Measurements from ENCODE around the gene MICAL2.

The MICAL2 gene

DNA sequence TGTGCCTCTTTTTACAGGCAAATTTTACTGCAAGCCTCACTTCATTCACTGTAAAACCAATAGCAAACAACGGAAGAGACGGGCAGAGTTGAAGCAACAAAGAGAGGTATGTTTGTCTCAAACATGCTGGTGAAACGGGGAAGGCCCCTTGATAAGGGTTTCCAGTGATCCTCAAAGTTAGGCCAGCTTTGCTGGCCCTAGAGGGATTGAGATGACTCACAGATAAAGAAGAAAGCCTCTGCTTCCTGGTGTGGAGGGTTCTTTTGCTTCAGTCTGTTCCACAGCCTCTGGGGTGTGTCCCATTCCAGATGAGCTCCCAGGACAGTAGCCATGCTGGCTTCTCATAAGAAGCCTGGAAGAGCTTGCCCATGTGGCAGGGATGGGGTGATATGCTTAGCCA lies 148.1 kb downstream of the MICAL2 start:
- DNase-seq = no peak

DNA sequence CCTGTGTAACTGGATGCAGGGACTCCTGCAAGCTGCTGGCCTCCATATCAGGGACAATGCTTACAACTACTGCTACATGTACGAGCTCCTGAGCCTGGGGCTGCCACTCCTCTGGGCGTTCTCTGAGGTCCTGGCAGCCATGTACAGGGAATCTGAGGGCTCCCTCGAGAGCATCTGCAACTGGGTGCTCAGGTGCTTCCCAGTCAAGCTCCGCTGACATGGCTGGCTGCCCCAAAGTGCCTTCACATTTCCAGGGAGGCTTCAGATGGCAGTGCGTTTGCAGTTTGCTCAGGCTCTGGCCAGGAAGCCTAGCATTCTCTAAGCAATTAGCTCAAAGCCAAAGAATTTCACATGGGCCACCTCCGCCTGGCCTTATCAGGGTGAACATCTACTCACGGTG lies 149.6 kb downstream of the MICAL2 start:
- no peak for DNase-seq

DNA sequence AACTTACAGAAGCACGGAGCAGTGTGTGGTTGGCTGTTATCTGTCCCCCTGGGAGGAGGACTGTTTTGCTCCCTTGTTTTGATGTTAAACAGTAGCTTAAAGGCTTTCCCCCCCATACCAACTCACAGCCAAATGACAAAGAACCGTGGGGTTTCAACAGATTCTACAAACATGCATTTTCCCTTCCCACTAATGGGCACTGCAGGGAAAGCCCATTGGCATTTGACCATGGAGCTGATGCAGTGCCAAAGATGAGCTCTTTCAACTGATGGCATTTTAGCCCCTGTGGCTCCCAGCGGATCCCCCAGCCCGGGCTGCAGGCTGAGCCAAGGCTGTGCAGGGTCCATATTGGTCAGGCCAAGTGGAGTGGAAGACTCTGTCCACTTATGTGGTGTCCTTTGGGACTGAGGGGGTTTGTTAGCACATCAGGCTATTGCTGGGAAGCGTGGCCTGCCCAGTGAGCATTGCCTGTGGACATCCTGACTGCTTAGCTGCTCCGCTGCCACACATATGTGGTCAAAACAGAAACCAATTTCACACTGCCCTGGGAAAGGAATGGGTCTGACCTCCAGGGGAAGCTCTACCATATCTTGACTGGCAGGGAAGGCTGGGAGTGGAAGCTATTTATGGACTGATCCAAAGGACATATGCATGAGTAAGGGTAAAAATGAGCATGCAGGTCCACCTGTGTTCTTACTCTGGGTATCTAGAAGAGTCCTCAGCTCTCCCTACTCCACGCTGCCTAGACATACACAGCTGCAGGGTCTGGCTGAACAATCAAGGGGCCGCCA lies 150.5 kb downstream of the MICAL2 start:
- DNase-seq = no peak

DNA sequence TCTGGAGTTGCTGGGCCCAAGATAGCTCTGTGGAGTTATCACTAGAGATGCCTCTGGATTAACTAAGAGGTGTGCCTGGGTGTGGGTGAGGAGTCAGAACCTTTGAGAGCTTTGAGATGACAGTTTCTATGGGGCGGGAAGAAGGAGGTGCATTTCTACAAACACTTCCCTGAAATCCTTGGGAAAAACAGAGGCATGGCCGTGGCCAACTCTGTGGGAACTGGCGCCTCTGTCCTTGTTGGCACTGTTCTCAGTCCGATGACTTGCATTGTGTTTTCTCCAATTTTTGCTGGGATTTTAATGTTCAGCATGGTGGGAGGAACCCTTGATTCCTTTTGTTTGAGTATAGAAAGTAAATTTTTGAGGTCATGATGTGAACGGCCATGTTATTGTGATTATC lies 151.2 kb downstream of the MICAL2 start:
- DNase-seq = no peak

DNA sequence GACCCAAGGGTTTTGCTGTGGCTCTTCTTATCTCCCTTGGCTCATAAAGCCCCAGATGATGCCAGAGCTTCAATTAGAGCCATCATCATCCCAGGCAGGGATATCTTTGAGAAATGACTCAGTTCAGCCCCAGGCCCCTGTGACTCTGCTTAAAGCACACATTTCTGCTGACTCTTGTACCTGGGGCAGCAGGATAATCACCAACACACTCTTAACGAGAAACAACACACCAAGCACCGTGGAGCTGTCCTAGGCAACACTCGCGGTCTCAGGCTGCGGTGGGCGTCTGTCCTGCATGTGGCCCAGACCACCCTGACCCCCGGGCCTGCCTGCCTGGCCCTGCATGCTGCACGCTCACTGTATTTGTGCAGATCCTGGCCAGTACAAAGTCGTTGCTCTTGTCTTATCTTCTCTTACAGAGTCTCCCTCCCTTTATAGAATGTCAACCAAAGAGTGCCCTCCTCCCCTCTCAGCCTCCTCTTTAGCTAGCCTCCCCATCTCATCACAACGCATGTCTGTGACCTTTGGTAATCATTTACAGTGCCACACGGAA lies 152.8 kb downstream of the MICAL2 start:
- DNase-seq = no peak

DNA sequence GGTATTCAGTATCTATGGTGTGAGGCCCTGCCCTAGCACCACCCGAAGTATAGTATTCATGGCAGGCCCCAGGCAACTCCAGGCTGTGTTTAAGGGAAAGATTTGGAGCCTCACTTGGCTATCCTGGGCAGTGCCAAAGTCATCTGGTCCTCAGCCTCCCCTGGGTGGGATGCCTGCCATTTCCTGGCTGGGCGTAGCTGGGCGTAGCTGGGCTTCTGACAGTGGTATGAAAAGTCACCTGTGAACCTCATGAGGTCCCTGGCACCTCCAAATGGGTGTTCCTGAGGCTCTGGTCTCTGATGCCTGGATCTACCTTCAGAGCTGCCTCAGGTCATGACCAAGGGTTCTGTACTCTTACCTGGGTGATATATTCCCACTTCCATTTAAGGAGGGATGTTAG lies 154.0 kb downstream of the MICAL2 start:
- DNase-seq = no peak

DNA sequence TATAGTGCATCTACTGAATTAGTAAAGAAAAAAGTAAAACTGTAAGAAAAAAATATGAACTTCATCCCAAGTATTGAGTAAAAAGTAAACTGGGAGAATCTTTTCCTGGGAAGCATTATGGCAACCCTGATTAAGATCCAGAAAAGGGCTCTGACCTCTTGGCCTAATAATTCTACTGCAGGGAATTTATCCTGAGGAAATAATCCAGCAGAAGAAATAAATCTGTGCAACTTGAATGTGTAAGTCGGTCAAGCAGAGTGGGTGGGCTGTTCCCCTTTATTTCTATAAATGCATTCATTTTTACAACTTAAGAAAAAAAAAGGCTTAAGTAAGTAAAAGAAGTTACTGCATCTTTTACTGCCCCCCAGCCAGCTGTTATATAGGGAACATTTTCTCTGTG lies 155.7 kb downstream of the MICAL2 start:
- no peak for DNase-seq

DNA sequence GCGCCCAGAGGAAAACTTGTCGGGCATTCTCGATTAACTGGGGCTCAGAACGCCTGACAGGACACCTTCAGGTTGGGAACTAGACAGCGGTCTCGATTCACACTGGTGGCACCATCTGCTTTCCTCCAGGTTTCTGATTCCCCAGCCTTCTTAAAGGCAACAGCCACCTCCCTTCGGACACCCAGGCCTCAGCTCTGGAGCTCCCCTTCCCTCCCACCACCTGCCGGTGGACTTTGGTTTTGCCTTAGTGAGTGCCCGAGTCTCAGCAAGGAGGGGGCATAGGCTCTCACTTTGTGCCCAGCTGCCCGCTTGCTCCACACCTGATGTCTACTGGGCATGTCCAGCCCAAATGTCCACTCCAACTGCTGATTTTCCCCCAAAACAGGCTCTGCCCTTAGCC lies 156.6 kb downstream of the MICAL2 start:
- DNase-seq = no peak

DNA sequence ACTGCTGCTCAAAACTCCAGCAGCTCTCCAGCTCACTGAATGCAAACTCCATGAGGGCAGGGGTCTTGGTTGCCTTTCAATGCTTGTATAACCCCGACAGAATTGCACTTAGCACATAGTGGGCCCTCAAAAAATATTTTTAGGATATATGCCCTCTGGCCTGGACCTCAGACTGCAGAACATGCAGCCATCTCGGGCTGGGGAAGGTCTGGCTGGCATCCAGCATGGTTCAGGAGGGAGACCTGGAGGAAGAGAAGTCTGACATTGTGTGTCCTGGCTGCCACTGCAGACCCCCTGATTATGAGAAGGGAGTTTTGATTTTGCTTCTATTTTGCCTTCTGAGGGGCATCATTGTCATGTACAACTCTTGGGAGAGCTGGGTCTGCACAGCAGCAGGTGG lies 157.5 kb downstream of the MICAL2 start:
- DNase-seq = no peak

DNA sequence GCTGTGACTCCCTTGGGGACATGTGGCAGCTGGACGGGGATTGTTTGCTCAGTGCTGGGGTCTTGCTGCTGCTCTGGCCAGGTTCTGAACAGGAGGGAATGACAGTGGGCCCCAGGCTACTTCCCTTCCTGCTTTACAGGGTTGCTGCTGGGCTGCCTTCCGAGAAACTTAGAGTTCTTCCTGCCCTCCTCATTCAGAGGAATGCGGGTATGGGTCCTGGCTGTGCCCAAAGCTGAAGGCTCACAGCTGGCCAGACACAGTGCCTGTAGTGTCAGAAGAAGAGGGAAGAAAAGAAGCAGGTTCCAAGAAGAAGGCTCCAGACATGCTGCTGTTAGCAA lies 158.7 kb downstream of the MICAL2 start:
- DNase-seq = no peak

DNA sequence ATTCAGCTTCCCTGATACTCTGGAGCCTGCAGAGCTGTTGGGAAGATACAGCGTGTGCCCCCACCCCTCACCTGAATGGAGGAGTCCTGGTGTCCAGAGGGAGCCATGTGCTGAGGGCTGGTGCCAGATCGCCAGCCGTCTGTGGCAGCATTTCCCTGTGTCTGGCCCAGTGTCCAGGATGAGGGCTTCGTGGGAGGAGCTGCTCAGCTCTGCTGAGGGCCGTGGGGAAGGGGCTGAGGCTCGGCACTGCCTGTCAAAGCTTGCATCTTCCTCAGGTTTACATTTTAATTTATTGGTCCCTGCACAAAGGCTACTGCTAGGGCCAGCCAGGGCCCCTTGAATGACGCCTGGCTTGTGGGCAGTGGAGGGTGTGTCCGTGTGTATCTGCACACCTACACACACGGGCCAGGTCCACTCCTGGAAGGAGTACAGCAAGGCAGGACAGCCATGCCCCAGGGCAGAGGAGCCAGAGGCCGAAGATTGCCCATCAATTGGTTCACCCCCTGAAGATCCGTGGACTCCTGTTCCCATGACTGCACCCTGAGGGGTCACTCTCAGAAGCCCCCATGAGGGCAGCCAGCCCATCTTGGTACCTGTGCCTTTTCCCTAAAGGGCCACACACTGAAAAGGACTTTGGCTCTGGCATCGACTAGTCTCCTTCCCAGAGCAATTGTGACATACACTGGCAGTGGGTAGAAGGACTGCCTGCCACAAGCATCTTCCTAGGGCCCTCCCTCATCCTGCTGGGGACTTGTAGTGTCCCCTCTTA lies 159.2 kb downstream of the MICAL2 start:
- no peak for DNase-seq

DNA sequence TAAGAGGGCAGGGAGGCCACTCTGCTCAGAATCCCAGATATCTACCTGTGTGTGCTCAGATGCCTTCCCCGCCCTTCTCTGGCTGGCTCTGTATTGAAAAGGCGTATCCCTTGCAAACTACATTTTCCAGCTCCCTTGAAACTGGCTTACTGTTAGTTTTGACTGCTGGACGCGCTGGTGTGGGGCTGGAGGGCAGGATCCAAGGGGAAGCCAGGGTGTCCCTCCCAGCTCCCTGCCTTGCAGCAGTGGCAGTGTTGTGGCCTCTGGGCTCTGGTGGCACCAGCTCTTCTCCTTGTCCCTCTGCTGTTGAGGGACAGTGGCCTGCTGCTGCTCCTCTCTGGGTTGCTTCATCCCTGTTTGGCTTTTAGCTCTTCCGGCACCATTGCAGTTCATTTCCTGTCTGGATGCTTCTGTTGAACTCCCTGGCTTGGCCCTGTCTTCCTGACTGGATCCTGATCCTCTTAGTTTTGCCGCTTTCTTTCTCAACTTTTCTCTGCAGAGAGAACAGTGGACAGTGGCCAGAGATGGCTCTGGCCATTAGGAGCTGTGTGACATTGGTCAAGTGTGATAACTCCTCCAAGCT lies 159.9 kb downstream of the MICAL2 start:
- DNase-seq = no peak

DNA sequence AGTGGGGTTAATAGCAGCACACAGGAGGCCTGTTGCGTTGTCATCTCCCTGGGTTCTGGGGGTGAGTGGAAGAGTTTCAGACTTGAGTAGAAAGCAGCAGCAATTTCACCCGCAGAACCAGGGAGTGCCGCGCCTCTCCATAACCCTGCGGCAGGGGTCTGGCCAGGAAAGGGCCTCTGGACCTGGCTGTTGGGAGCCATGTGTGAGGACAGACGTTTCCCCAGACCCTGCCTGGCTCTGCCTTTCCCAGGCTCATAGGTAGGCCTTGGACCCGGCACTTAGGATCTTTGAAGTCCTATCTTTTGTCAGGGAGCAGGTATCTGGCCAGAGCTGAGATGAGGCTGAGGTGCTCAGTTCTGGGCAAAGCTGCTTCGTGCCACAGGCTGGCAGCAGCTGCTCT lies 160.4 kb downstream of the MICAL2 start:
- no peak for DNase-seq

DNA sequence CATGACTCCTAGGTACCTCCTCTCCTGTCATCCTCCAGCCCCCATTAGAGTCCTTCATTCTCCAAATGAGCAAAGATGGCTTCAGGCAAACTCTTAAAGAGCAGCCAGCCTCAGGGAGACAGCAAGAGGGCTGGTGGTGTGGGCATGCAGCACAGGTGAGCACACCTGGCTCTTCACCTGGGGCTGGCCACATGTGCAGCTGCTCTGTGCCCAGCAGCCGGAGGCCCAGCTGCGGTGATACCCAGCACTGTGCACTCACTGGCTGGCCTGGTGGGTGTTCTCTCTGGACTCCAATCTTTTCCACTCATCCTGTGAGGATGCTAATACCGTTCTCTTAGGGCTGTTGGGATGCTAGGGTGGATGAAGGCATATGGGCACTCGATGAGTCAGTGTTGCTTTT lies 160.9 kb downstream of the MICAL2 start:
- DNase-seq = no peak

DNA sequence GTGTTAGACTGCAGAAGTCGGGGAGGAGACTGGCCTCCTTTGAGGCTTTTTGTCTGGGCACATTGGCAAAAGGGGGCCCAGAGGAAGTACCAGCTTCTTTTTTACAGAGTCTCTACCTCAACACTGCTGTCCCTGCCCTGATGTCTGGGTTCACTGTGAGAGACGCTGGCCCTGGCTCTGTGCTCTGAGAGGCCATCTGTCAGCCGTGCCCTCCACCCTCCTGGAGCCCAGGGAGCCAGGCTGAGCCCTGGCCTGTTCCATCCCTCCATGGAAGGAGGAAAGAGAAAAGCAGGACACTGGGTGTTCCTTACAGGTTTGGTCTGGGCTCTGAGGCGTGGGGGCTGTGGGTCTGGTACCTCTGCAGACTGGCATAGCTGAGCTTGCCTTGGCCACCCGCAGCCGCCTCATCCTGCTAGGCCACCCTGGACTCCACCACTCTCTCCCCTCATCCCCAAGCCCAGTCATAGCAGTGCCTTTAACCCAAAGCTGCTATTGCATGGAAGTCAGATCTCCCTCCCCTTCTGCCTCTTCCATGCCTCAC lies 161.5 kb downstream of the MICAL2 start:
- no peak for DNase-seq

DNA sequence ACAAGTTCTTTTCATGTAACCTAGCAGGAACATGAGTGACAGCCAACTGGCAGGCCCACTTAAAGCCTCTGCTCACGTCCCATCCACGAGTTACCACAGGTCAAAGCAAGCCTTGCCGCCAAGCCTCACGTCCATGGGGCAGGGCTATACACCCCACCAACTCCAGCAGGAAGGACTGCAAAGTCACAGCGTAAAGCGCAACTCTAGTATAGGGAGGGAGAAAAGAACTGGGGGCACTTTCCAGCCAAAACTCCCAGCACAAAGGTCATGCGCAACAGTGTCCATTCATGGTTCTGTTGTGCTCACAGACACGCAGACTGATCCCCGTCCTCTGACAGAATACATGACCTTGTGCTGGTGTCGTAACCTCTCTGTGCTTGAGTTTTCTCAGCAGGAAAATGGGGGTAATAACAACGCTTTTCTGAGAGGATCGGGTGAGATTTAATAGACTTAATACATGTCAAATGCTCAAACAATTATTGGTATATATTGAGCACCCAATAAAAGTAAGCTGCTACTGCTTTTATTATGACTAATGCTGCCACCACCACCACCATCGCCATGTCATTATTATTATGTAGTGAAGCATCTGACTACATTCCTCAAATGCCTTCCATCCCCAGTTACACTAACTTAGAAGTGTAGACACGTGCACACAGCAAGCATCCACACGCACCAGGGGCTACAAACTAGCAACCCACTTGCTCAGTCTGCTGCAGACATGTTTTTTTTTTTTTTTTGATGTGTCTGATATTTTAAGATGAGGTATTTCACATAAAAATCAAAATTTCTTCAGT lies 162.6 kb downstream of the MICAL2 start:
- no peak for DNase-seq

DNA sequence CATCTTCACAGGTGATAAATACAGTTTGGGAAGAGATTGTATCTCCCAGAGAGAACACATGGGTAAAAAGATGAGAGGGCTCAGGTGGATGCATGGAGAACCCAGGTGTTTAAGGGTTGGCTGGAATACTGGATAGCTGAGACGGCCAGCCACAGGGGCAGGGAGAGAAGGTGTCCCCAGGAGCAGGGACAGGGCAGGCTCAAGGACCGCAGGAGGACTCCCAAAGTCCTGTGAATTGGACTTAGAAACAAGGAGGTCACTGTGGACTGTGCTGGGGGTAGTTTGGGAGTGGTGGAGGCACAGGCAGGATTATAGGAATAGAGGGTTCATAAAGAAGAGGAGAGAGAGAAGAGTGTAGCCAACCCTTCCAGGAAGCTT lies 163.2 kb downstream of the MICAL2 start:
- DNase-seq = no peak

DNA sequence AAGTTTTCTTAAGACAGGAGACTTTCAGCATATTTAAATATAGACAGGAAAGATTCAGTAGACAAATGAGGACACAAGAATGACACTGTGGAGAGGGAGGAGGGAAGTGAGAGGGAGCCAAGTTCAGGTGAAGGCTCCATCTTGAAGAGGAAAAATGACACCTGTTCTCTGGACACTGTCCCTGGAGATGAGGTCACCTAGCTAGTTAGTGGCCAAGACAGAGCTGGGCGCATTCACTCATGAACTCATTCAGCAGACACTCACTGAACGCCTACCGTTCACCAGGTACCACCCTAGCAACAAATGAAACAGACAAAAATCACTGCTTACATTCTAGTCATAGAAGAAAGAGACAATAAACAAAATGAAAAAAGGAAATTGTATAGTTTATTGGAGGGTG lies 163.7 kb downstream of the MICAL2 start:
- no peak for DNase-seq

DNA sequence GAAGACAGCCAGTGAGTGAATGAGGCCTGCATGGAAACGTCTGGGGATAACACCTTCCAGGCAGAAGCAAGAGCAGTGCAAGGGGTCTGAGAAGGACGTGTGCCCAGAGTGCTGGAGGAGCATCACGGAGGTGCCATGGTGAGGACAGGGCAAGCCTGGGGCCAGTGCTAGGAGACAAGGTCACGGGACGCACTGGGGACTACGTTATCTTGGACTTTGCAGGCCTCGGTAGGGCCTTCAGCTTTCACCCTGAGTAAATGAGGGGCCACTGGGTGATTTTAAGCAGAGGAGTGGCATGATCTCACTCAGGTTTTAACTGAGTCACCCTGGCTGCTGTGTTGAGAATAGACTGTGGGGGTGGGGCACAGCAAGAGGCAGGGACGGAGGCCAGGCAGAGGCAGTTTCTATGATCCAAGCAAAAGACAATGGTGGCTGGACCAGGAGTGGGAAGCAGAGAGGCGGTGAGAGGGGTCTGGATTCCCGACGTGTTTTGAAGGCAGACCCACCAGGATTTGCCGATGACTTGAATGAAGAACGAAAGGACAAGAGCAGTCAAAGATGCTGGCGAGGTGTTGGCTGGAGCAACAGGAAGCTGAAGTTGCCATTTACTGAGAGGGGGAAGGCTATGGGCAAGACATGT lies 164.3 kb downstream of the MICAL2 start:
- DNase-seq = no peak

DNA sequence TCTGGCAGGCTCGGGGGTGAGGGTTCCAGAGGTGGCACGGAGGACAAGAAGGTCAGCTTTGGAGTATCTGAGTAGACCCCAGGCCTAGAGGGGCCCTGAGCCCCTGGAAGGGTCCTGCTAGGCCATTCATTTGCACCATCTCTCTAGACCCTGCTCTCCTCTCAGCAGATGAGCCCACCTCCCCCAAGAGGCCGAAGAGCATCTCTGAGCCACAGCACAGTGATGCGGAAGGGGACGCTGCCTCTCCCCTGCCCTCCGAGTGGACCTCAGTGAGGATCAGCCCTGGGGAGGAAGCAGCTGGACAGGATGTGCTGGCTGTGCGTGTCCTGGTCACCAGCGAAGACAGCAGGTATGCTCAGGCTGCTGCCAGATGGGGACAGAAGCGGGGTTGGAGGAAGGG lies 165.4 kb downstream of the MICAL2 start:
- DNase-seq = no peak

DNA sequence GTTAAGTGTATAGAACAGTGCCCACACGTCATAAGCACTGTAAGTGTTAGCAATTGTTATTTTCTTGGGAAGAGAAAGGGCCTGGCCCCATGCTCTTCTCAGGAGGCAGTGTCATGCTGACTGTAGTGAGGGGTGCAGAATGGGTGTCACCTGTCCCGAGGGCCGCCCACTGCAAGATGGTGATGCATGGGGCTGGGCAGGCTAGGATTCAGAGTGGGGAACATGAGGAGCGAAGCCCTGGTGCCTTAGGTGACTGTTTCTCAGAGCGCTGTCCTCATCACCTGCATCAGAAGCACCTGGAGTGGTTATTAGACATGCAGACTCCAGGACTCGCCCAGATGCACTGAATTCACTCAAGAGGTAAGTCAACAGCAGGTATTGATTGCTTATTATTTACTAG lies 166.0 kb downstream of the MICAL2 start:
- DNase-seq = no peak

DNA sequence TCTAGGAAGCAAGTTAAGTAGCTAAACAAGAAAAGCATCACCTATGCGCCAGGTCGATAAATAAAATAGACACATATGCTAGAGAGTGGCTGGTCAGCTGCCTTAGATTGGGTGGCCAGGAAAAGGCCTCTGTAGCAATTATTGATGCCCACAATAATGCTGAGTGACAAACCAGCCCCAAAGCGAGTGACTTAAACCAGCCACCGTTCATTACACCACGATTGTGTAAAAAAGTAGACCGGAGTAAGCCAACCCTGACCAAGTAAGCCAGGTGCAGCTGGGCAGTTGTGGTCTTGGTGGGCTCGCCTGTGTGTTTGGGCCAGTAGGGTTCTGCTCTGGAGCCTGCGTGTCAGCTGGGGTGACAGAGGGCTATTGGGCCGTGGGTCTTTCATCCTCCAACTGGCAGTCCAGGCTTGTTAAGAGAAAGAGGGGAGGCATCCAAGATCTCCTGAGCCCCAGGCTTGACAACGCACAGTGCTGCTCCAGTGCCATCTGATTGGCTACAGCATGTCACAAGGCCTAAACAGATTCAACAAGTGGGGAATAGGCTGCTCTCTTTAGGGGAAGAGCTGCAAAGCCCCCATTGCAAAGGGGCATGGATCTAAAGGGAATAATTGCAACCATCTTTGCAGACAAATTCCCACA lies 166.6 kb downstream of the MICAL2 start:
- no peak for DNase-seq

Measured in CD4-positive, alpha-beta T cell treated with Interleukin-1 beta for 1 hour (primary cell).